SK-N-SH (cell line): ENCODE results near the gene ADCY9. TPM values are rescaled to one million over a fixed set of nuclear protein-coding genes. Genes with fewer than 3 reads are reported as not detected.

Experiments
- CTCF ChIA-PET: fragments of 300-600, 350-600 bp; formaldehyde crosslinking; extraction: SDS; loops from one replicate; lab custom pipeline; 2021; lab: Yijun Ruan, JAX
- POLR2A ChIA-PET: fragments of 350-600 bp; sonication (Branson Sonifier 250); formaldehyde crosslinking; extraction: SDS; loops from one replicate; lab custom pipeline; 2020; ENCODE audit warnings: antibody characterized with exemption, inconsistent platforms; lab: Yijun Ruan, JAX
- DNase-seq: peaks from one replicate; pipeline ENCODE4 v3.0.0; 2012
- H2AFZ ChIP-seq: fragments of 200-600 bp; sonication (generic); 2 replicates; pipeline ENCODE4 v1.8.1; 2016; ENCODE audit warnings: antibody characterized with exemption, mild to moderate bottlenecking, low read depth
- H3F3A ChIP-seq: fragments of 200-600 bp; sonication (generic); replicated peaks from 2 replicates; pipeline ENCODE3; 2016; ENCODE audit warnings: antibody characterized with exemption, mild to moderate bottlenecking; ENCODE audit not compliant: insufficient read depth
- H3K27ac ChIP-seq, 2 experiments: fragments of 200-500 bp in 1 of 2; fragments of 200-600 bp in 1 of 2; sonication (Bioruptor generic) in 1 of 2; sonication (generic), shearing (Covaris generic) in 1 of 2; 2 replicates each; pipeline versions ENCODE4 v1.5.1 to v1.6.1; 2014 to 2016; ENCODE audit warnings: low read depth in 2 of 2, inconsistent platforms in 1 of 2, low read length in 1 of 2, mild to moderate bottlenecking in 1 of 2, mixed read lengths in 1 of 2
- H3K27me3 ChIP-seq: fragments of 200-600 bp; sonication (generic), shearing (Covaris generic); 2 replicates; pipeline ENCODE4 v1.6.1; 2016; ENCODE audit warnings: mixed run types; ENCODE audit not compliant: insufficient read depth
- H3K36me3 ChIP-seq, 2 experiments: fragments of 200-500 bp in 1 of 2; fragments of 200-600 bp in 1 of 2; sonication (Bioruptor generic) in 1 of 2; sonication (generic) in 1 of 2; replicated peaks in 1 of 2; 2 replicates each; pipeline versions ENCODE3 to v1.5.1; 2014 to 2016; ENCODE audit warnings: low read length in 1 of 2, mild to moderate bottlenecking in 1 of 2; ENCODE audit not compliant: insufficient read depth in 2 of 2, control insufficient read depth in 1 of 2
- H3K4me1 ChIP-seq, 2 experiments: fragments of 200-500 bp in 1 of 2; fragments of 200-600 bp in 1 of 2; sonication (Bioruptor generic) in 1 of 2; sonication (generic), shearing (Covaris generic) in 1 of 2; 2 replicates each; pipeline versions ENCODE4 v1.5.1 to v1.6.1; 2014 to 2016; ENCODE audit warnings: low read depth in 1 of 2, low read length in 1 of 2, mixed run types in 1 of 2; ENCODE audit not compliant: insufficient read depth in 2 of 2, control insufficient read depth in 1 of 2
- H3K4me2 ChIP-seq: fragments of 200-600 bp; sonication (generic), shearing (Covaris generic); 2 replicates; pipeline ENCODE4 v1.6.1; 2017; ENCODE audit warnings: mixed run types
- H3K4me3 ChIP-seq, 2 experiments: fragments of 200-500 bp in 1 of 2; fragments of 200-600 bp in 1 of 2; sonication (Bioruptor generic) in 1 of 2; sonication (generic), shearing (Covaris generic) in 1 of 2; 2 replicates each; pipeline versions ENCODE4 v1.5.1 to v1.8.1; 2014 to 2016; ENCODE audit warnings: low read depth in 2 of 2, inconsistent platforms in 1 of 2, low read length in 1 of 2, mild to moderate bottlenecking in 1 of 2, mixed read lengths in 1 of 2, moderate library complexity in 1 of 2
- H3K79me2 ChIP-seq: fragments of 200-600 bp; sonication (generic); 2 replicates; pipeline ENCODE4 v1.8.1; 2017; ENCODE audit warnings: mild to moderate bottlenecking; ENCODE audit not compliant: insufficient read depth
- H3K9ac ChIP-seq: fragments of 200-600 bp; sonication (generic); 2 replicates; pipeline ENCODE4 v1.6.1; 2017; ENCODE audit warnings: mixed run types
- H3K9me2 ChIP-seq: fragments of 200-600 bp; sonication (generic); 2 replicates; pipeline ENCODE4 v1.6.1; 2017; ENCODE audit warnings: mixed run types
- H3K9me3 ChIP-seq: fragments of 200-600 bp; sonication (generic); 2 replicates; pipeline ENCODE4 v1.6.1; 2017; ENCODE audit warnings: mixed run types, mild to moderate bottlenecking, moderate library complexity
- H4K20me1 ChIP-seq: fragments of 200-600 bp; sonication (generic); 2 replicates; pipeline ENCODE4 v1.6.1; 2017; ENCODE audit warnings: mild to moderate bottlenecking, mixed run types; ENCODE audit not compliant: insufficient read depth
- CHD2 ChIP-seq: fragments of 150-350 bp; IDR thresholded peaks from 2 replicates; pipeline ENCODE4 v1.6.1; 2018; ENCODE audit warnings: low read length; ENCODE audit not compliant: partially characterized antibody
- CTCF ChIP-seq: fragments of 200-600 bp; sonication (generic); IDR thresholded peaks from 2 replicates; pipeline ENCODE4 v1.6.1; 2017; ENCODE audit warnings: antibody characterized with exemption, mild to moderate bottlenecking, moderate library complexity
- ELF1 ChIP-seq: IDR thresholded peaks from 2 replicates; pipeline ENCODE4 v1.4.0; 2012
- EP300 ChIP-seq, 2 experiments: IDR thresholded peaks; 2 replicates each; pipeline versions ENCODE4 v1.4.0 to v1.6.1; 2012; ENCODE audit warnings: borderline replicate concordance in 1 of 2, low read depth in 1 of 2, low read length in 1 of 2
- FOSL2 ChIP-seq: IDR thresholded peaks from 2 replicates; pipeline ENCODE4 v1.4.0; 2012; ENCODE audit warnings: low read depth, mild to moderate bottlenecking, moderate library complexity, borderline replicate concordance
- FOXM1 ChIP-seq: IDR thresholded peaks from 2 replicates; pipeline ENCODE4 v1.4.0; 2012; ENCODE audit warnings: low read depth, mild to moderate bottlenecking
- GABPA ChIP-seq: IDR thresholded peaks from 2 replicates; pipeline ENCODE4 v1.4.0; 2012; ENCODE audit warnings: low read depth, mild to moderate bottlenecking
- JUND ChIP-seq: IDR thresholded peaks from 2 replicates; pipeline ENCODE4 v1.4.0; 2012
- MEF2A ChIP-seq: IDR thresholded peaks from 2 replicates; pipeline ENCODE4 v1.4.0; 2012; ENCODE audit warnings: low read depth, borderline replicate concordance
- MXI1 ChIP-seq: IDR thresholded peaks from 2 replicates; pipeline ENCODE4 v1.6.1; 2012; ENCODE audit warnings: mild to moderate bottlenecking, low read depth, low read length, improper control_type of control experiment
- NRF1 ChIP-seq: IDR thresholded peaks from 2 replicates; pipeline ENCODE4 v1.6.1; 2012; ENCODE audit warnings: low read depth, mild to moderate bottlenecking, low read length
- POLR2AphosphoS5 ChIP-seq: IDR thresholded peaks from 2 replicates; pipeline ENCODE4 v1.6.1; 2012; ENCODE audit warnings: low read depth, low read length
- RXRA ChIP-seq: IDR thresholded peaks from 2 replicates; pipeline ENCODE4 v1.4.0; 2012; ENCODE audit warnings: low read depth, mild to moderate bottlenecking, borderline replicate concordance
- SIN3A ChIP-seq: IDR thresholded peaks from 2 replicates; pipeline ENCODE4 v1.6.1; 2012; ENCODE audit warnings: low read depth, mild to moderate bottlenecking, low read length, moderate library complexity, borderline replicate concordance
- TAF1 ChIP-seq: IDR thresholded peaks from 2 replicates; pipeline ENCODE4 v1.6.1; 2012; ENCODE audit warnings: low read depth, mild to moderate bottlenecking, low read length, moderate library complexity, borderline replicate concordance
- TCF12 ChIP-seq: IDR thresholded peaks from 2 replicates; pipeline ENCODE4 v1.4.0; 2012
- USF2 ChIP-seq: fragments of 150-350 bp; IDR thresholded peaks from 2 replicates; pipeline ENCODE4 v1.6.1; 2017; ENCODE audit warnings: antibody characterized with exemption, low read length, low read depth, borderline replicate concordance
- YY1 ChIP-seq: IDR thresholded peaks from 2 replicates; pipeline ENCODE4 v1.4.0; 2012; ENCODE audit warnings: low read depth, mild to moderate bottlenecking
- ZBTB33 ChIP-seq: IDR thresholded peaks from 2 replicates; pipeline ENCODE4 v1.4.0; 2012; ENCODE audit warnings: low read depth, borderline replicate concordance
- WGBS: methylation state at CpG from one replicate; pipeline ENCODE4 v1.1.6; 2017; ENCODE audit warnings: low lambda C conversion rate; 5-methylcytosine and 5-hydroxymethylcytosine counted together
- polyA plus RNA-seq, 3 experiments: library from polyadenylated mRNA; depleted of rRNA; stranded (reverse); fragments of >200 nt; gene quantifications; 2 replicates each; pipeline ENCODE4 v1.2.3, GENCODE V29; 2012

Gene ADCY9
- polyA plus RNA-seq, 1 of the 3 experiments (the other 2 are of a cell fraction), result 5.2 TPM

- no peak overlapping the region for H3K9ac ChIP-seq
- H3K9me2 ChIP-seq, result no peaks in the 10 kb centered on the region
- H3K4me1 ChIP-seq, result no peaks in the 10 kb centered on the region
- no peaks in the 10 kb centered on the region for H3K9me3 ChIP-seq
- 76% methylated on average over 1 of the region's 1 CpG for WGBS
- no peaks in the 10 kb centered on the region for H3F3A ChIP-seq
- no peak overlapping the region for H3K27ac ChIP-seq
- DNase-seq, result no peak
- H3K27me3 ChIP-seq, result no peaks in the 10 kb centered on the region
- H3K79me2 ChIP-seq, result no peaks in the 10 kb centered on the region
- CTCF ChIA-PET, result no interaction called here
- H3K36me3 ChIP-seq, result no peaks in the 10 kb centered on the region
- H3K4me2 ChIP-seq, result no peak overlapping the region
- POLR2A ChIA-PET, result no interaction called here
- no peak overlapping the region for H2AFZ ChIP-seq
- no peaks in the 10 kb centered on the region for H4K20me1 ChIP-seq
- TF ChIP-seq ELF1 (no peak), MXI1 (no peak), CTCF (no peak), GABPA (no peak), POLR2AphosphoS5 (no peak), FOXM1 (no peak), TCF12 (no peak), JUND (no peak), EP300 (IDR thresholded peaks at IDR 0.05; ENCODE audit: borderline replicate concordance in 1 of 2, low read depth in 1 of 2, low read length in 1 of 2) (no peak), NRF1 (no peak), SIN3A (no peak), TAF1 (no peak), RXRA (no peak), USF2 (no peak), ZBTB33 (no peak), MEF2A (no peak), CHD2 (no peak), FOSL2 (no peak), YY1 (no peak)
- TF ChIP-seq, all 33 proteins: peak for 0
- no peak overlapping the region for H3K4me3 ChIP-seq
Observed at GRCh38 chr16:4135537-4135936, 19.3 kb upstream of the ADCY9 start.
